GM21381 (cell line): ENCODE results near the gene SGK1.
"Not testable (repeated sequence)": the region's sequence is repeated elsewhere in the genome, so short reads cannot be mapped to it uniquely, and the experiment has no call there.

Experiments used
- ATAC-seq: cut with Tn5 transposase; IDR thresholded peaks from one replicate; pipeline ENCODE4 v1.9.1; 2021; ENCODE audit warnings: mild to moderate bottlenecking, moderate library complexity; ENCODE audit not compliant: unreplicated experiment

SGK1 gene

GRCh38 chr6:134328138-134328537, 10.2 kb upstream of the SGK1 start:
- no peak for ATAC-seq

GRCh38 chr6:134326192-134326591, 8.3 kb upstream of the SGK1 start:
- ATAC-seq = not testable (repeated sequence)

GRCh38 chr6:134324766-134325165, 6.9 kb upstream of the SGK1 start:
- no peak for ATAC-seq

GRCh38 chr6:134324141-134324540, 6.2 kb upstream of the SGK1 start:
- ATAC-seq = no peak

- no peak for ATAC-seq
Observed at GRCh38 chr6:134323698-134324097, 5.8 kb upstream of the SGK1 start.

- ATAC-seq = no peak
Observed at GRCh38 chr6:134323294-134323693, 5.4 kb upstream of the SGK1 start.

GRCh38 chr6:134322216-134322615, 4.3 kb upstream of the SGK1 start:
- ATAC-seq = no peak

- no peak for ATAC-seq
Observed at GRCh38 chr6:134321246-134321645, 3.3 kb upstream of the SGK1 start.

- not testable (repeated sequence) for ATAC-seq
Observed at GRCh38 chr6:134319686-134320085, 1.8 kb upstream of the SGK1 start.

- ATAC-seq = no peak
Observed at GRCh38 chr6:134318974-134319281, 1.0 kb upstream of the SGK1 start.

- no peak for ATAC-seq
Observed at GRCh38 chr6:134318236-134318973, 493 bp upstream of the SGK1 start.

- ATAC-seq = no peak
Observed at GRCh38 chr6:134316733-134317431, 1.0 kb downstream of the SGK1 start.

GRCh38 chr6:134315974-134316441, 1.9 kb downstream of the SGK1 start:
- ATAC-seq = no peak

- ATAC-seq = no peak
Observed at GRCh38 chr6:134315189-134315588, 2.7 kb downstream of the SGK1 start.

- no peak for ATAC-seq
Observed at GRCh38 chr6:134314006-134314821, 3.7 kb downstream of the SGK1 start.

- ATAC-seq = no peak
Observed at GRCh38 chr6:134312038-134312660, 5.8 kb downstream of the SGK1 start.

GRCh38 chr6:134310817-134311216, 7.1 kb downstream of the SGK1 start:
- ATAC-seq = no peak

- no peak for ATAC-seq
Observed at GRCh38 chr6:134309983-134310605, 7.8 kb downstream of the SGK1 start.

GRCh38 chr6:134309227-134309626, 8.7 kb downstream of the SGK1 start:
- ATAC-seq = no peak

GRCh38 chr6:134308800-134309199, 9.1 kb downstream of the SGK1 start:
- ATAC-seq = no peak

GRCh38 chr6:134307870-134308269, 10.0 kb downstream of the SGK1 start:
- ATAC-seq = no peak
